Measurements from ENCODE around the gene RFTN1.
"Not testable (repeated sequence)": the region's sequence is repeated elsewhere in the genome, so short reads cannot be mapped to it uniquely, and the experiment has no call there.

RFTN1 gene

GRCh38 chr3:16329036-16329825 is 184.3 kb downstream of the RFTN1 start:
- DNase-seq (ENCODE audit: low read depth), result no peak

GRCh38 chr3:16328124-16328523 is 185.4 kb downstream of the RFTN1 start:
- DNase-seq (ENCODE audit: low read depth), result no peak

GRCh38 chr3:16326724-16327349 is 186.7 kb downstream of the RFTN1 start:
- no peak for DNase-seq (ENCODE audit: low read depth)

- DNase-seq (ENCODE audit: low read depth), result no peak
Observed at GRCh38 chr3:16325850-16326249, 187.6 kb downstream of the RFTN1 start.

GRCh38 chr3:16323737-16324136 is 189.8 kb downstream of the RFTN1 start:
- no peak for DNase-seq (ENCODE audit: low read depth)

GRCh38 chr3:16322189-16322588 is 191.3 kb downstream of the RFTN1 start:
- no peak for DNase-seq (ENCODE audit: low read depth)

- DNase-seq (ENCODE audit: low read depth), result no peak
Observed at GRCh38 chr3:16320711-16321110, 192.8 kb downstream of the RFTN1 start.

- no peak for DNase-seq (ENCODE audit: low read depth)
Observed at GRCh38 chr3:16319723-16320122, 193.8 kb downstream of the RFTN1 start.

- DNase-seq (ENCODE audit: low read depth), result no peak
Observed at GRCh38 chr3:16319307-16319706, 194.2 kb downstream of the RFTN1 start.

- peak; percentile 66 for DNase-seq (ENCODE audit: low read depth)
Observed at GRCh38 chr3:16318176-16318575, 195.3 kb downstream of the RFTN1 start.

- no peak for DNase-seq (ENCODE audit: low read depth)
Observed at GRCh38 chr3:16317561-16317945, 195.9 kb downstream of the RFTN1 start.

- DNase-seq (ENCODE audit: low read depth), result no peak
Observed at GRCh38 chr3:16316847-16317560, 196.5 kb downstream of the RFTN1 start.

- no peak for DNase-seq (ENCODE audit: low read depth)
Observed at GRCh38 chr3:16316396-16316795, 197.1 kb downstream of the RFTN1 start.

GRCh38 chr3:16315623-16316022 is 197.9 kb downstream of the RFTN1 start:
- no peak for DNase-seq (ENCODE audit: low read depth)

GRCh38 chr3:16313886-16314645 is 199.4 kb downstream of the RFTN1 start:
- DNase-seq (ENCODE audit: low read depth), result no peak

- no peak for DNase-seq (ENCODE audit: low read depth)
Observed at GRCh38 chr3:16311960-16312451, 201.5 kb downstream of the RFTN1 start.

GRCh38 chr3:16310486-16310885 is 203.0 kb downstream of the RFTN1 start:
- DNase-seq (ENCODE audit: low read depth), result not testable (repeated sequence)

GRCh38 chr3:16309558-16309957 is 203.9 kb downstream of the RFTN1 start:
- DNase-seq (ENCODE audit: low read depth), result peak; percentile 49

GRCh38 chr3:16308727-16309126 is 204.8 kb downstream of the RFTN1 start:
- DNase-seq (ENCODE audit: low read depth), result no peak

GRCh38 chr3:16307832-16308531 is 205.5 kb downstream of the RFTN1 start:
- no peak for DNase-seq (ENCODE audit: low read depth)

- no peak for DNase-seq (ENCODE audit: low read depth)
Observed at GRCh38 chr3:16305111-16305541, 208.4 kb downstream of the RFTN1 start.

Data from EH (cell line).